Activated T-cell treated with anti-CD3 and anti-CD28 coated beads, Interleukin-2, amount 50 U/mL, for 4 hours (primary cell): Measurements from ENCODE around the gene ICOS. TPM values are rescaled to one million over a fixed set of nuclear protein-coding genes. Genes with fewer than 3 reads are reported as not detected.
A peak's percentile ranks its signal among the peaks of the same experiment; 100 is the strongest.

ENCODE experiments used
- ATAC-seq, 2 donors: fragments of 200-7000 bp; cut with Tn5 transposase; one replicate each; pipeline ENCODE4 v1.10.0; 2021
- DNase-seq: peaks from one replicate; pipeline ENCODE4 v3.0.0-alpha.2; 2020
- H3K27me3 Mint-ChIP-seq: one replicate; pipeline ENCODE4 v1.8.0; 2021; ENCODE audit warnings: low read depth, mixed read lengths
- H3K36me3 Mint-ChIP-seq: one replicate; pipeline ENCODE4 v1.8.0; 2022; ENCODE audit warnings: mixed read lengths; ENCODE audit not compliant: insufficient read depth
- H3K4me1 Mint-ChIP-seq: one replicate; pipeline ENCODE4 v1.8.0; 2021; ENCODE audit warnings: low read depth, mixed read lengths
- H3K4me3 Mint-ChIP-seq: one replicate; pipeline ENCODE4 v1.8.0; 2021; ENCODE audit warnings: mild to moderate bottlenecking, moderate library complexity, mixed read lengths
- H3K9me3 Mint-ChIP-seq: one replicate; pipeline ENCODE4 v1.8.0; 2021; ENCODE audit warnings: mixed read lengths
- total RNA-seq, 3 donors: library from RNA; stranded (reverse); gene quantifications; one replicate each; pipeline ENCODE4 v1.2.1, GENCODE V29; 2021

Gene ICOS, protein sequence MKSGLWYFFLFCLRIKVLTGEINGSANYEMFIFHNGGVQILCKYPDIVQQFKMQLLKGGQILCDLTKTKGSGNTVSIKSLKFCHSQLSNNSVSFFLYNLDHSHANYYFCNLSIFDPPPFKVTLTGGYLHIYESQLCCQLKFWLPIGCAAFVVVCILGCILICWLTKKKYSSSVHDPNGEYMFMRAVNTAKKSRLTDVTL
- total RNA-seq, result 100 to 1,000 TPM; 161 to 213 (median 177) TPM

DNA sequence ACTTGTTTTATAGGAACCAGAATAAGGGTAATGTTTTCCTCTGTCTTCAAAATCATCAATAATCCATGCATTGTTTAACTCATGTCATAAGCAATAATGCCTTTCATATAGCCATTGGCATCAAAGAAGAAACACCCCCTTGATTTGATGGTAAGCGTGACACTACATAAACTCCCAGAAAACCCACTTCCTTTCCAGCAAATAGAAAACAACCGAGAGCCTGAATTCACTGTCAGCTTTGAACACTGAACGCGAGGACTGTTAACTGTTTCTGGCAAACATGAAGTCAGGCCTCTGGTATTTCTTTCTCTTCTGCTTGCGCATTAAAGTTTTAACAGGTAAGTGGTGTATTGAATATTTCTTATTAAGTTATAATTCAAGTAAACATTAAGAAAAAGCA is at the start of gene ICOS:
ICOS (plus strand) TSS at position 229 of the 400 bp plus-strand sequence; CDS start at position 281, 52 bp downstream.
- H3K4me1 Mint-ChIP-seq, result peaks cover 53% of the 10 kb centered on the region
- H3K4me3 Mint-ChIP-seq, result peak within 1 kb of the TSS; percentile 98
- ATAC-seq (peak; percentile 42 to 46), DNase-seq (peak; percentile 35)
- peaks cover 6% of the 10 kb centered on the region for H3K9me3 Mint-ChIP-seq
- peaks cover 38% of the 10 kb centered on the region for H3K36me3 Mint-ChIP-seq
- no peaks in the 10 kb centered on the region for H3K27me3 Mint-ChIP-seq

DNA sequence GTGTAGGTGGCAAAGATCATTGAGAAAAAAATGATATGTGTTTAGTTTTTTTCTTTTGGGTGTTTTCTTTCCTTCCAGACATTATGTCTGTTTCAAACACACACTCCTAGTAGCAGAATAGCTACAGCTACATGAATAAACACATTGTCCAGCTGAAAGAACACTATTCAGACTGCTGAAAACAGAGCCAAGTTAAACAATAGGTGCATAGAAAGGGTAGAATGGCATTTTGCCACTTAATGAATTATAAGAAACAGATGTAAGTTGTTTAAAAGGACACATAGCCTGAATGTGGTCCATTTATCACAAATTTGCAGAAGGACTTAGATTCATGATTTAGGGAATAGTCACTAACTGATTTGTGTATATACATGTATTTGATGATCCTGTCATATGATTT is 48.9 kb upstream of the ICOS start:
- H3K4me1 Mint-ChIP-seq, result peaks cover 47% of the 10 kb centered on the region
- no peak for DNase-seq
- H3K9me3 Mint-ChIP-seq, result no peaks in the 10 kb centered on the region
- no peak for ATAC-seq
- H3K27me3 Mint-ChIP-seq, result peaks cover 2% of the 10 kb centered on the region
- no peaks in the 10 kb centered on the region for H3K36me3 Mint-ChIP-seq
- H3K4me3 Mint-ChIP-seq, result no peak overlapping the region

DNA sequence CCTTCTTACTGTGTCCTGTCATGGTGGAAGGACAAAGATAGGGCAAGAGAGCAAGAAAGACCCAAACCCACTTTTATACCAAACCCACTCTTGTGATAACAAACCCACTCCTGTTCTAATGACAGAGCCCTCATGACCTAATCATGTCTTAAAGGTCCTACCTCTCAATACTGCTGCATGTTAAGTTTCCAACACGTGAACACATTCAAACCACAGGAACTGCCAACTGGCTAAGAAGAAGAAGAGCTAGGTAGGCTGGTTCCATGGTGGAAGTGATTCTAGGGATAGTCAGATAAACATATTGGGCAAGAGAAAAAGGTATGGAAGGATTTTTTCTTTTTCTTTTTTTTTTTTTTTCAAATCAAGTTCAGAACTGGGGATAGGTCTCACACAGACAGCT is 47.0 kb upstream of the ICOS start:
- Mint-ChIP-seq H3K9me3 (no peaks in the 10 kb centered on the region), H3K36me3 (no peaks in the 10 kb centered on the region), H3K4me3 (no peak overlapping the region), H3K4me1 (peaks cover 59% of the 10 kb centered on the region), H3K27me3 (no peaks in the 10 kb centered on the region)
- ATAC-seq (no peak), DNase-seq (no peak)

DNA sequence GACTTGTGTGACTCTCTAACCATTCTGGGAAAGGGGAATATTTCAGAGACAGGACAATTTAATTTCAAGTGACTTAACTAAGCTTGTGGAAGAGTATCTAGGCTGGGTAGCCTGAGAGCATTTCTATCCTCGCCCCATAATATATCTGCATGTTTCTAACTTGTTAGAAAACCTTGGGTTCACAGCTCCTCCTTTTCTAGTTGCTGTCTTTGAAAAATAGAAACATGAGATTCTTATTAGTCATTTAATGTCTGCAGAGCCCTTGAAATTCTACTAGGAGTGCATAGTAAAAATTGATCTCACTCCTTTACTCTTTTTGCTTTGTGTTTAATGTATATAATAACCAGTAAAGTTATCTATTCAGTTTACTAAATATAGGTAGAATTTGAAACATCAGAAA is 46.6 kb upstream of the ICOS start:
- H3K27me3 Mint-ChIP-seq, result no peaks in the 10 kb centered on the region
- DNase-seq (no peak), ATAC-seq (peak; percentile 20 to 23)
- H3K4me1 Mint-ChIP-seq, result peaks cover 59% of the 10 kb centered on the region
- H3K9me3 Mint-ChIP-seq, result no peaks in the 10 kb centered on the region
- no peak overlapping the region for H3K4me3 Mint-ChIP-seq
- H3K36me3 Mint-ChIP-seq, result no peaks in the 10 kb centered on the region

DNA sequence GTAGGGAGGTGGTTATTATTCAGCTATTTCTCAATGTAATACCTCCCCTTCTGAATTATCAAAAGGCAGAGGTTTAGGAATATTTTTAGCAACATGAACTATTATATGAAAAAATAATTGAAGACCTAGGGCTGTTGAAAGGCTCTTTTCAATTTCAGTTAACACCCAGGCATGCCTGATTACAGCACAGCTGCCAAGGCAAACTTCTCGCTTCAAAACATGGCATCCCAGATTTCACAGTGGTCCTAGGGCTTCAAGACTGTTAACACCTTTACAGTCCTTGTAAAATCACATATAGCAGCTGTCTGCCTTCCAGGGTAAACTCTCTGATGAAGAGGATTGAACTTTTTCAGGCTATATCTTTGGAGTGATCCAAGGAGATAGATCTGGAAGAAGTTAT is 45.8 kb upstream of the ICOS start:
- Mint-ChIP-seq H3K4me1 (peaks cover 57% of the 10 kb centered on the region), H3K4me3 (no peak overlapping the region), H3K27me3 (no peaks in the 10 kb centered on the region), H3K36me3 (no peaks in the 10 kb centered on the region), H3K9me3 (no peaks in the 10 kb centered on the region)
- DNase-seq (no peak), ATAC-seq (no peak)

DNA sequence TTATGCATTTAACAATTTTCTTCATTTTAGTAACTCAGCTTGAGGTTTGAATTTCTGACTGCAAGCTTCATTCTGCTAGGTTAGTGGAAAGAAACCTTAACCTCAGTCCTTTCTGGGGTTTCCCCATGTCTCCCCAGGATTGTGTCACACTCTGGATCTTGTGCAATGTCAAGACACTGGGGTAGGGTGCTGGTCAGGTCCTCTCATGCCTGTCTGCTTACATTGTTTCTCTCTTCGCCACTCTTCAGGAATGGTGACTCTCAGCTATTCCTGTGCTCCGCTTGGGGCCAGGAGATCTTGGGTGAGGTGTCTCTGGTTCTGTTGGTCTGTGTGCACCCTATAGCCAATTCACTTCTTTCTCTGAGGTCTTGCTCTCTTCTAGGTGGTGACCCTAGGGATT is 45.1 kb upstream of the ICOS start:
- H3K36me3 Mint-ChIP-seq, result no peaks in the 10 kb centered on the region
- H3K27me3 Mint-ChIP-seq, result no peaks in the 10 kb centered on the region
- H3K9me3 Mint-ChIP-seq, result no peaks in the 10 kb centered on the region
- no peak overlapping the region for H3K4me3 Mint-ChIP-seq
- ATAC-seq (peak; percentile 61 to 72), DNase-seq (no peak)
- H3K4me1 Mint-ChIP-seq, result peaks cover 54% of the 10 kb centered on the region

DNA sequence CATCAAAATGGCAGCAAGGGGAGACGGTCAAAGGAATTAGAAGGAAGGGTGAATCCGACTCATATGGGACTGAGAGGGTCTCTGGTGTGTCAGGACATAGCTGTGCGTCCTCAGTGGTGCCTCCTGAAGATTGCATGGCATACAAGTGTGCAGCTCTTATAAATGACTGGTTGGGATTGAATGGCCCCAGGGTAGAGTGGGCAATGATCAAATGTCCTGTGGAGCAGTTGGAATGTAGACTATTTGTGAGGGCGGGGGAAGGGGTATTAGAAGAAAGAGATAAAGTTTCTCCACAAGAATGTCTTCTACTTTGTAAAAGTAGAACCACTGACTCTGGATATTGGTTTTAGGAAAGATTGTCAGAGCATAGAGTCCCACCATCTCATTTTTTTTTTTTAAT is 44.4 kb upstream of the ICOS start:
- H3K4me1 Mint-ChIP-seq, result peaks cover 53% of the 10 kb centered on the region
- no peak overlapping the region for H3K4me3 Mint-ChIP-seq
- no peaks in the 10 kb centered on the region for H3K9me3 Mint-ChIP-seq
- DNase-seq, result no peak
- no peaks in the 10 kb centered on the region for H3K27me3 Mint-ChIP-seq
- no peaks in the 10 kb centered on the region for H3K36me3 Mint-ChIP-seq
- no peak for ATAC-seq

DNA sequence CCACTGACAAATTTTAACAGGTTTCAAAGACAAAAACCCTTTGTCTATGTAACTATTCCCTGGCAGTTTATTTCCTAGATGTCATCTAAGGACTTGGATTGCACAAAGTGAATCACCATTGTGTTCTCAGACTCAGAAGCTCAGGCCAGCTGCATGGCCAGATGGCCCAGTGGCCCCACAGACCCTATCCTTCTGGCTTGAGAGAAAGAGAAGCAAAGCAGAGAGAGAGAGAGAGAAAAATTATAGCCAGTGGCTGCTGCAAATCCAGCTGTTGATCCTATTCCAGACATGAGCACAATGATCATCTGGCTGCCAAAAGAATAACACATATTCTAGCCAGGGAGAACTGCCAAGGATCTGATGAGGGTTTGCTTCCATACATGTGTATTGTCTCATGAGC is 43.2 kb upstream of the ICOS start:
- H3K4me1 Mint-ChIP-seq, result peaks cover 54% of the 10 kb centered on the region
- ATAC-seq, result no peak
- no peak for DNase-seq
- no peak overlapping the region for H3K4me3 Mint-ChIP-seq
- no peaks in the 10 kb centered on the region for H3K9me3 Mint-ChIP-seq
- no peaks in the 10 kb centered on the region for H3K27me3 Mint-ChIP-seq
- no peaks in the 10 kb centered on the region for H3K36me3 Mint-ChIP-seq

DNA sequence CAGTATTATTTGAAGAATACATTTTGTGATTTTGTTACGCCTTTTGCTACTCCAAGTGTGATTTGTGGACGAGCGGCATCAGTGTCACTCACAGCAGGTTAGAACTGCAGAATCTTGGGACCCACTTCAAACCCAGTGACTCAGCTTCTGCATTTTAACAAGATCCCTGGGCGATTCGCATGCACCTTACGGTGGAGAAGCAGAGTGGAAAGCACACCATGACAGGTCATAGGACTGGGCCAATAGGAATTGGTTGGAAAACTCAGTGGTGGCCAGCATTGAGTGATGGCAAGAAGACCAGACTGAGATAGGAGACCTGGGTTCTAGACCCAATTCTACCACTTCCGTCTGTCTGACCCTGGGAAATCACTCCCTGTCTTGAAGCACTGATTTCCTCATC is 42.7 kb upstream of the ICOS start:
- Mint-ChIP-seq H3K9me3 (no peaks in the 10 kb centered on the region), H3K4me3 (no peak overlapping the region)
- ATAC-seq, result no peak

DNA sequence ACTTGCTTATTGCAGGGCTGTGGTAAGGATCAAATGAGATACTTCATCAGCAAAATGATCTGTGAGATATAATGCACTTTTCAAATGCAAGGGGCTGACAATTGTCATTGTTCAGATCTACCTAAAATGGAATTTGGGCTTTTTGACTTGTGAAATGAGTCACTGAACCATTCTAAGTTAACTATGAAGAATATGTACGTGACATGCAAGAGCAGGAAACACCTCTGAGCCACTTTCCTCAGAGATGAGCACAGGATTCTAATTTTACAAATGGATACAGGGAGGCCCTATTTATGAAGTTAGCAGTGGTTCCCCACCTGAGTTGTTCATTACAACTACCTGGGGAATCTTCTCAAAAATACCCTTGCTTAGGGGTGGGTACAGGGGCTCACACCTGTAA is 42.3 kb upstream of the ICOS start:
- no peak for DNase-seq
- Mint-ChIP-seq H3K27me3 (no peaks in the 10 kb centered on the region), H3K4me3 (no peak overlapping the region), H3K4me1 (peaks cover 53% of the 10 kb centered on the region), H3K9me3 (no peaks in the 10 kb centered on the region), H3K36me3 (no peaks in the 10 kb centered on the region)
- ATAC-seq, result peak; percentile 51 to 56

More for the DNA sequence above, 42.7 kb upstream of the ICOS start:
- H3K27me3 Mint-ChIP-seq, result no peaks in the 10 kb centered on the region
- DNase-seq, result no peak
- H3K36me3 Mint-ChIP-seq, result no peaks in the 10 kb centered on the region
- peaks cover 54% of the 10 kb centered on the region for H3K4me1 Mint-ChIP-seq

DNA sequence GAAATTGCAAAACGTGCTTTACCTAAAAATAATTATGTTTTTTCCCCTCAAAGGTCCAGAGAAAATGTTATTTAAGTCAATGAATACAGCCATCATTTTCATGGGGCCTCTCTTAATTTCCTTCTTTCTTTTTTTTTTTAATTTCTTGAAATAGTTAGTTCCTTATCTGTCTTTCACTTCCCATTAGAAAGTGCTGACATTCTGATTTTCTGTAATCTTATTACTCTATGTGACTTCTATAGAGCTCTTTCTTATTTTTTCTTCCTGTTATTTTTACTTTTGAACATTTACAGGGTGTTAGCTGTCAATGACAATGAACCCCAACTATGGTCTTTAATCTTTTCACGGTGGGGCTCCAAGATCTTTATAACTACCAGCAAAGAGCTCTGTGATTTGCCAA is 39.0 kb upstream of the ICOS start:
- ATAC-seq (no peak), DNase-seq (no peak)
- Mint-ChIP-seq H3K36me3 (peaks cover 3% of the 10 kb centered on the region), H3K9me3 (peaks cover 20% of the 10 kb centered on the region), H3K4me3 (no peak overlapping the region), H3K4me1 (peaks cover 25% of the 10 kb centered on the region), H3K27me3 (no peaks in the 10 kb centered on the region)

DNA sequence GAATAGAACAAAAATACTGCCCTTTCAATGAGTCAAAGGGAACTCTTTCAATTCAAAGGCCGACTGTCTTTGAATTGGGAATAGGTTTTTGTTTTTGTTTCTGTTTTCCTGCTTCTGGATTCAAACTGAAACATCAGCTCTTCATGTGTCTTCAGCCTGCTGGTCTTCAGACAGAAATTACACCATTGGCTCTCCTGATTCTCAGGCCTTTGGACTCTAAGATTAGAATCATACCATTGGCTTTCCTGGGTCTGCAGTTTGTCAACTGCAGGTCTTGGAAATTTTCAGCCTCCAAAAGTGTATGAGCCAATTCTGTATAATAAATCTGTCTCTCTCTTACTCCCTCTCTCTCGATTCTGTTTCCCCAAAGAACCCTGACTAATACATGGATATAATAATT is 37.9 kb upstream of the ICOS start:
- H3K4me1 Mint-ChIP-seq, result peaks cover 23% of the 10 kb centered on the region
- no peak for DNase-seq
- no peak for ATAC-seq
- H3K27me3 Mint-ChIP-seq, result no peaks in the 10 kb centered on the region
- H3K9me3 Mint-ChIP-seq, result peaks cover 20% of the 10 kb centered on the region
- peaks cover 3% of the 10 kb centered on the region for H3K36me3 Mint-ChIP-seq
- no peak overlapping the region for H3K4me3 Mint-ChIP-seq

DNA sequence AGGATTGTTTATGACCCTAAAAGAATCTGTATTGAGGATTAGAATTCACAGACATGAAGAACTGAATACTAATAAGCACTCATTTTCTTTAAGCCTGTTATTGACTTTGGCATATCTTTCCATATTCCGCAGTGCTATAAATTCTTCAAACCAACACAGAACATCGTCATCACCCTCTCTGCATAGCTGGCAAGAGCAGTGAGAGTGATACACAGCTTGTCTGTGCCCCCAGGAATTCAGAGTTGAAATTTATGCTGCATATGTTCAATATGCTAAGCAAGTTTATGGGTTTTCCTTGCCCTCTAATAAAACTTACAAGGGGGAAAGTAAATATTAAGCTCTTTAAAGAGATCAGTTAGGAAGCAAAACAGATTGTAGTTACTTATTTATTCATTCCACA is 36.3 kb upstream of the ICOS start:
- H3K9me3 Mint-ChIP-seq, result peaks cover 20% of the 10 kb centered on the region
- DNase-seq (no peak), ATAC-seq (no peak)
- peaks cover 3% of the 10 kb centered on the region for H3K36me3 Mint-ChIP-seq
- H3K4me3 Mint-ChIP-seq, result no peak overlapping the region
- H3K4me1 Mint-ChIP-seq, result peaks cover 13% of the 10 kb centered on the region
- H3K27me3 Mint-ChIP-seq, result no peaks in the 10 kb centered on the region

DNA sequence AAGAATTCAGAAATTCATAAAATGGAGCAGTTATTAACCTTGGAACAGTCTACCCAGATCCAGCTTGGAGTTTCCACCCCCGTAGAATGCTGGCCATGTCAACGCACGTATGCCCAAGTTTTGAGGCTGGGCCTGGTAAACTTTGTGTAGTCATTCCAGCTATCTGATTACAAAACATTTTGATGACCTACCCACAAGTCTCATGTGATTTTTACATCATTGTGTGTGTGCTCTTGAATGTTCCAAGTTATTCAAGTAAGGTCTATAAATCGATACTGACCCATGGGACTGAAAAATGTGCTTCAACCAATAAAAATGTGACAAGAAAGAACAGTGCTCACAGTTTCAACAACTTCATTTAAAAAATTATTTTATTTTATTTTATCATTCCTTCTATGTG is 32.5 kb upstream of the ICOS start:
- DNase-seq (no peak), ATAC-seq (no peak)
- Mint-ChIP-seq H3K4me3 (no peak overlapping the region), H3K36me3 (peaks cover 3% of the 10 kb centered on the region), H3K9me3 (peaks cover 20% of the 10 kb centered on the region), H3K27me3 (no peaks in the 10 kb centered on the region), H3K4me1 (peaks cover 6% of the 10 kb centered on the region)

DNA sequence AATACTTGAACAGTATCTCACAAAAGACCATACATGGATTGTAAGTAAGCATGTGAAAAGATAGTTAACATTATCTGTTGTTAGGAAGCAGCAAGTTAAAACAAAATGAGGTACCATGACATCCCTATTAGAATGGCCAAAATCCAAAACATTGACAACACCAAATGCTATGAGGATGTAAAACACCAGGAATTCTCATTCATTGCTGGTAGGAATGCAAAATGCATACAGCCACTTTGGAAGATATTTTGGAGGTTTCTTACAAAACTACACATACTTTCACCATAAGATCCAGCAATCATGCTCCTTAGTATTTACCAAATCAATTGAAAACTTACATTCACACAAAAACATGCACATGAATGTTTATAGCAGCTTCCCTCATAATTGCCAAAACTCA is 30.9 kb upstream of the ICOS start:
- H3K4me3 Mint-ChIP-seq, result no peak overlapping the region
- no peaks in the 10 kb centered on the region for H3K27me3 Mint-ChIP-seq
- no peak for DNase-seq
- ATAC-seq, result no peak
- peaks cover 18% of the 10 kb centered on the region for H3K4me1 Mint-ChIP-seq
- H3K9me3 Mint-ChIP-seq, result peaks cover 19% of the 10 kb centered on the region
- H3K36me3 Mint-ChIP-seq, result peaks cover 3% of the 10 kb centered on the region
